Heart right ventricle (tissue), 16 donors: ENCODE results near the gene DDX39B. TPM values are rescaled to one million over a fixed set of nuclear protein-coding genes. Genes with fewer than 3 reads are reported as not detected.
A peak's percentile ranks its signal among the peaks of the same experiment; 100 is the strongest.
"Not testable (repeated sequence)": the region's sequence is repeated elsewhere in the genome, so short reads cannot be mapped to it uniquely, and the experiment has no call there.

Source experiments
- ATAC-seq, 8 donors: fragments of 200-7000 bp; cut with Tn5 transposase; one replicate each; pipeline ENCODE4 v1.9.1; 2020; ENCODE audit warnings: mild to moderate bottlenecking in 8 of 8, moderate library complexity in 8 of 8, moderate number of reproducible peaks in 1 of 8
- DNase-seq, 2 donors: peaks; one replicate each; pipeline ENCODE4 v3.0.0-alpha.2; 2020
- H3K27ac ChIP-seq, 10 donors: fragments of 200-600 bp; sonication (generic) in 2 of 10; one replicate each; pipeline versions ENCODE4 v1.5.0 to v1.8.0; 2020 to 2022; ENCODE audit warnings: mild to moderate bottlenecking in 3 of 10
- H3K27me3 ChIP-seq, 7 donors: fragments of 200-600 bp; one replicate each; pipeline ENCODE4 v1.8.0; 2021 to 2022; ENCODE audit warnings: mild to moderate bottlenecking in 2 of 7
- H3K36me3 ChIP-seq, 9 donors: fragments of 200-600 bp; sonication (generic) in 1 of 9; one replicate each; pipeline versions ENCODE4 v1.5.0 to v1.8.0; 2020 to 2022; ENCODE audit warnings: mild to moderate bottlenecking in 2 of 9
- H3K4me1 ChIP-seq, 9 donors: fragments of 200-600 bp; sonication (generic) in 1 of 9; one replicate each; pipeline versions ENCODE4 v1.5.0 to v1.8.0; 2020 to 2022; ENCODE audit warnings: mild to moderate bottlenecking in 4 of 9
- H3K4me3 ChIP-seq, 10 donors: fragments of 200-600 bp; sonication (generic) in 2 of 10; one replicate each; pipeline versions ENCODE4 v1.5.0 to v1.8.0; 2020 to 2022; ENCODE audit warnings: mild to moderate bottlenecking in 7 of 10, moderate library complexity in 2 of 10
- H3K9me3 ChIP-seq, 11 donors: fragments of 200-600 bp in 10 of 11; sonication (generic) in 2 of 11; one replicate each; pipeline versions ENCODE4 v1.5.0 to v1.8.0; 2013 to 2022; ENCODE audit warnings: mild to moderate bottlenecking in 2 of 11, control low read depth in 1 of 11, moderate library complexity in 1 of 11
- CTCF ChIP-seq, 9 donors: fragments of 200-600 bp; sonication (generic) in 2 of 9; IDR thresholded peaks; one replicate each; pipeline versions ENCODE4 v1.5.0 to v1.8.0; 2021 to 2022; ENCODE audit warnings: antibody characterized with exemption in 9 of 9, mild to moderate bottlenecking in 5 of 9, moderate library complexity in 1 of 9
- WGBS, 2 donors: extraction: QIAGEN DNeasy Blood & Tissue Kit; methylation state at CpG; one replicate each; pipeline ENCODE4 v1.1.7; 2013; ENCODE audit warnings: inconsistent platforms in 1 of 2; 5-methylcytosine and 5-hydroxymethylcytosine counted together
- intact Hi-C, 10 donors: fragments of 100-400 bp; cut with DNase I; formaldehyde crosslinking; loops; one replicate each; pipeline versions ENCODE4 v1.11.1 to v1.14.2; 2022
- polyA plus RNA-seq, 2 donors: library from polyadenylated mRNA; stranded (reverse); fragments of 200-250 nt; gene quantifications; one replicate each; pipeline ENCODE4 v1.2.3, GENCODE V29; 2013
- total RNA-seq, 10 donors: library from RNA; stranded (reverse); fragmentation: NEBNext Ultra II Directional in 3 of 10; extraction: Animal tissue kit (Norgen Biotek cat#: 25700) in 3 of 10; gene quantifications; one replicate each; pipeline versions ENCODE4 v1.2.1 to v1.2.4, GENCODE V29; 2021 to 2023
- donor health status: Arrhythmogenic right ventricular cardiomyopathy.
- donor health status: ischemic (EF 13 %, LVEDD 7.1; RV severe dilation, severe dysfunction).
- donor health status: healthy with polysubstance abuse.
- donor health status: DM: no; HTN: yes; CAD: no.
- donor health status: DM: no; HTN: no; CAD: no.
- donor health status: ischemic (EF 25% LVEDD 6.9; RV normal size, moderate dysfunction).
- donor health status: ischemic (EF 25% LVEDD 5.7; RV mildly dilated, moderate dysfunction).
- donor health status: healthy.
- donor health status: DM: yes; HTN: yes; CAD: no.
- donor health status: Ischemic cardiomyopathy.
- donor health status: ischemic (EF 35%, LVEDD 5.7; RV mildly dilated, moderate dysfunction).
- donor health status: nonischemic (EF 11% LVEDD 7.7; RV severe dilation, severe dysfunction).
- donor health status: DM: yes; HTN: yes; CAD: no.
- donor health status: PGD.
- donor health status: ischemic (EF 29% LVEDD 5.4; RV normal size, mild dysfunction).
- donor health status: nonischemic (EF 23%, LVEDD 6.1; RV moderate dilation, normal function).

Gene DDX39B
- total and polyA plus RNA-seq, 12 donors, result 154 to 422 (median 172) TPM

- WGBS, 2 donors, result 0% methylated on average over 58 of the region's 58 CpGs
- peak overlapping the region; percentile 16 to 89 (median 78) for H3K27ac ChIP-seq
- intact Hi-C loops, result loop anchor here in 3 of 10 donors (1.0 to 5.0 kb wide), 5 partner anchors 48 to 105 kb away; partner anchors contain the start of gene DDX39B (in 2 of the 3)
- peaks cover 0 to 53% (median 33%) of the 10 kb centered on the region in 9 donors for H3K4me1 ChIP-seq
- ATAC-seq (peak; percentile 79 to 92 (median 86)), DNase-seq (peak; percentile 79 to 84)
- no peaks in the 10 kb centered on the region for H3K9me3 ChIP-seq
- H3K27me3 ChIP-seq, result peaks cover 0 to 30% (median 5%) of the 10 kb centered on the region in 7 donors
- peak overlapping the region; percentile 46 to 94 (median 71) for H3K4me3 ChIP-seq
- H3K36me3 ChIP-seq, result no peaks in the 10 kb centered on the region
- peak; percentile 52 to 92 (median 81) for TF ChIP-seq CTCF (IDR thresholded peaks at IDR 0.05)
Measured at GRCh38 chr6:31493875-31494694, 47.7 kb downstream of the DDX39B start.

GRCh38 chr6:31493550-31493874 lies 48.3 kb downstream of the DDX39B start:
- intact Hi-C loops, result loop anchor here in 3 of 10 donors (1.0 to 5.0 kb wide), 4 partner anchors 49 to 105 kb away; partner anchors contain the start of gene DDX39B (in 1 of the 3)
- H3K36me3 ChIP-seq, DNase-seq, ATAC-seq, H3K9me3 ChIP-seq: not testable (repeated sequence)
- Histone ChIP-seq H3K27me3 (peaks cover 0 to 30% (median 0%) of the 10 kb centered on the region in 7 donors), H3K4me3 (peak overlapping the region in 9 of 10 donors; percentile 49 to 94 (median 72)), H3K27ac (peak overlapping the region in 4 of 10 donors; percentile 79 to 89 (median 80)), H3K4me1 (peaks cover 0 to 47% (median 31%) of the 10 kb centered on the region in 9 donors)
- 2 to 22% methylated on average over 2 of the region's 2 CpGs for WGBS, 2 donors

GRCh38 chr6:31490115-31490873 lies 51.5 kb downstream of the DDX39B start:
- Histone ChIP-seq H3K4me3 (no peak overlapping the region), H3K9me3 (no peaks in the 10 kb centered on the region), H3K27ac (no peak overlapping the region), H3K36me3 (no peaks in the 10 kb centered on the region), H3K4me1 (peaks cover 0 to 24% (median 16%) of the 10 kb centered on the region in 9 donors), H3K27me3 (peaks cover 0 to 27% (median 0%) of the 10 kb centered on the region in 7 donors)
- 52 to 64% methylated on average over 16 of the region's 16 CpGs for WGBS, 2 donors
- DNase-seq (no peak), ATAC-seq (no peak)
- intact Hi-C loops, result loop anchor here in 1 of 10 donors (5.0 kb wide), 2 partner anchors 52 to 107 kb away; partner anchors contain the start of gene DDX39B
- no peak for TF ChIP-seq CTCF (IDR thresholded peaks at IDR 0.05)

- DNase-seq (no peak), ATAC-seq (no peak)
- Histone ChIP-seq H3K9me3 (no peaks in the 10 kb centered on the region), H3K4me3 (no peak overlapping the region), H3K36me3 (no peaks in the 10 kb centered on the region), H3K4me1 (peaks cover 0 to 20% (median 9%) of the 10 kb centered on the region in 9 donors), H3K27ac (no peak overlapping the region), H3K27me3 (peaks cover 0 to 24% (median 0%) of the 10 kb centered on the region in 7 donors)
- WGBS, 2 donors, result 84 to 86% methylated on average over 4 of the region's 4 CpGs
- no peak for TF ChIP-seq CTCF (IDR thresholded peaks at IDR 0.05)
- intact Hi-C loops, result no loop called here
Measured at GRCh38 chr6:31489086-31489485, 52.7 kb downstream of the DDX39B start.

- H3K27ac ChIP-seq, H3K4me1 ChIP-seq, ATAC-seq, intact Hi-C loops, H3K9me3 ChIP-seq, DNase-seq, H3K4me3 ChIP-seq, H3K36me3 ChIP-seq: not testable (repeated sequence)
- WGBS, 2 donors, result 84 to 85% methylated on average over 6 of the region's 6 CpGs
- peaks cover 0 to 13% (median 0%) of the 10 kb centered on the region in 7 donors for H3K27me3 ChIP-seq
Measured at GRCh38 chr6:31487674-31488073, 54.1 kb downstream of the DDX39B start.

- intact Hi-C loops, H3K9me3 ChIP-seq, DNase-seq, H3K27ac ChIP-seq, H3K27me3 ChIP-seq, H3K4me3 ChIP-seq, H3K36me3 ChIP-seq, H3K4me1 ChIP-seq: not testable (repeated sequence)
- peak in 7 of 8 donors; percentile 42 to 74 (median 63) for ATAC-seq
- WGBS, 2 donors, result no CpG with 5 or more reads among the region's 9 CpGs
Measured at GRCh38 chr6:31486065-31486837, 55.6 kb downstream of the DDX39B start.
